ENCODE results near the gene PFKP.

PFKP gene

DNA sequence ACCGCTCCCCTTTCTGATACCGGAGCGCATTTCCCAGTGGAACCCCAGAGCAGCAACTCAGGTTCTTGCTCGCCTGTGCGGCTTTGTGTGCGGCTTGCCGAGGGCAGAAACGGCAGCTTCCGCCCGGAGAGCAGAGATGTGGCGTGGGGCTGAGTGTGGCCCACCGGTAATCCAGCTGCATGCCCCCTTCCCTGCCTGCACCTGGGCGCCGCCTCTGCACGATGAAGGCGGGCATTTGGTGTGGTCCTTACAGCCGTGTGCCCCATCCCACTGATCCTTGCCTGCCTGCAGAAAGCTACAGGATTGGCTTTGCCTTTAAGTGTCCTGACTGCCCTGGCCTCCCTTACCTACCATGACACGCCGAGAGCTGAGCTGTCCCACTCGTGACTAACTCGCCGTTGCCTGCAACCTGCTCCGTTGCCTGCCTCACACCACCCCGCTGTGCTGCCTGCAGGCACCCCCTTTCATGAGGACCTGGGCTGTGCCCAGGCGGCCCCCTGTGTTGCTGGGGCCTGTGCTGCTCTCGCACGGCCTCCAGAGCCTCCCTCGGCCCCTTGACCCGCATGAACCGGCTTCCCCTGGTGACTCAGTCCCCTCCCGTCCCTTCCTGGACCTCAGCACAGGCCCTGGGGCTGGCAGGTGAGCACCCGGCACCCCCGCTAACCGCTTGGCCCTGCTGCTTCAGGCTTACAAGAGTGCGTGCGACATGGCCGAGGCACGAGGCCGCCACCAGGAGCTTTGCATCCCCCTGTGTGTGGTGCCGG, 57.2 kb downstream of the PFKP start:
- TF ChIP-seq GABPA (IDR thresholded peaks at IDR 0.05; ENCODE audit: low read depth): no peak
- no peak for TF ChIP-seq SPI1 (IDR thresholded peaks at IDR 0.05; ENCODE audit: borderline replicate concordance, low read depth)
- TF ChIP-seq POLR2AphosphoS5 (IDR thresholded peaks at IDR 0.05; ENCODE audit: low read depth): no peak
- TF ChIP-seq, protein P1, sequence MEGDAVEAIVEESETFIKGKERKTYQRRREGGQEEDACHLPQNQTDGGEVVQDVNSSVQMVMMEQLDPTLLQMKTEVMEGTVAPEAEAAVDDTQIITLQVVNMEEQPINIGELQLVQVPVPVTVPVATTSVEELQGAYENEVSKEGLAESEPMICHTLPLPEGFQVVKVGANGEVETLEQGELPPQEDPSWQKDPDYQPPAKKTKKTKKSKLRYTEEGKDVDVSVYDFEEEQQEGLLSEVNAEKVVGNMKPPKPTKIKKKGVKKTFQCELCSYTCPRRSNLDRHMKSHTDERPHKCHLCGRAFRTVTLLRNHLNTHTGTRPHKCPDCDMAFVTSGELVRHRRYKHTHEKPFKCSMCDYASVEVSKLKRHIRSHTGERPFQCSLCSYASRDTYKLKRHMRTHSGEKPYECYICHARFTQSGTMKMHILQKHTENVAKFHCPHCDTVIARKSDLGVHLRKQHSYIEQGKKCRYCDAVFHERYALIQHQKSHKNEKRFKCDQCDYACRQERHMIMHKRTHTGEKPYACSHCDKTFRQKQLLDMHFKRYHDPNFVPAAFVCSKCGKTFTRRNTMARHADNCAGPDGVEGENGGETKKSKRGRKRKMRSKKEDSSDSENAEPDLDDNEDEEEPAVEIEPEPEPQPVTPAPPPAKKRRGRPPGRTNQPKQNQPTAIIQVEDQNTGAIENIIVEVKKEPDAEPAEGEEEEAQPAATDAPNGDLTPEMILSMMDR (IDR thresholded peaks at IDR 0.05; ENCODE audit: insufficient read depth, low read length): no peak
- TF ChIP-seq, protein P2, sequence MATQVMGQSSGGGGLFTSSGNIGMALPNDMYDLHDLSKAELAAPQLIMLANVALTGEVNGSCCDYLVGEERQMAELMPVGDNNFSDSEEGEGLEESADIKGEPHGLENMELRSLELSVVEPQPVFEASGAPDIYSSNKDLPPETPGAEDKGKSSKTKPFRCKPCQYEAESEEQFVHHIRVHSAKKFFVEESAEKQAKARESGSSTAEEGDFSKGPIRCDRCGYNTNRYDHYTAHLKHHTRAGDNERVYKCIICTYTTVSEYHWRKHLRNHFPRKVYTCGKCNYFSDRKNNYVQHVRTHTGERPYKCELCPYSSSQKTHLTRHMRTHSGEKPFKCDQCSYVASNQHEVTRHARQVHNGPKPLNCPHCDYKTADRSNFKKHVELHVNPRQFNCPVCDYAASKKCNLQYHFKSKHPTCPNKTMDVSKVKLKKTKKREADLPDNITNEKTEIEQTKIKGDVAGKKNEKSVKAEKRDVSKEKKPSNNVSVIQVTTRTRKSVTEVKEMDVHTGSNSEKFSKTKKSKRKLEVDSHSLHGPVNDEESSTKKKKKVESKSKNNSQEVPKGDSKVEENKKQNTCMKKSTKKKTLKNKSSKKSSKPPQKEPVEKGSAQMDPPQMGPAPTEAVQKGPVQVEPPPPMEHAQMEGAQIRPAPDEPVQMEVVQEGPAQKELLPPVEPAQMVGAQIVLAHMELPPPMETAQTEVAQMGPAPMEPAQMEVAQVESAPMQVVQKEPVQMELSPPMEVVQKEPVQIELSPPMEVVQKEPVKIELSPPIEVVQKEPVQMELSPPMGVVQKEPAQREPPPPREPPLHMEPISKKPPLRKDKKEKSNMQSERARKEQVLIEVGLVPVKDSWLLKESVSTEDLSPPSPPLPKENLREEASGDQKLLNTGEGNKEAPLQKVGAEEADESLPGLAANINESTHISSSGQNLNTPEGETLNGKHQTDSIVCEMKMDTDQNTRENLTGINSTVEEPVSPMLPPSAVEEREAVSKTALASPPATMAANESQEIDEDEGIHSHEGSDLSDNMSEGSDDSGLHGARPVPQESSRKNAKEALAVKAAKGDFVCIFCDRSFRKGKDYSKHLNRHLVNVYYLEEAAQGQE (IDR thresholded peaks at IDR 0.05; ENCODE audit: insufficient replicate concordance, low read depth): no peak
- no peak for DNase-seq (ENCODE audit: low read depth in 1 of 2, low spot score in 1 of 2)
- no peaks in the 10 kb centered on the region for H3K27me3 ChIP-seq (ENCODE audit: insufficient read depth, poor library complexity, severe bottlenecking)
- no peak overlapping the region for H3K27ac ChIP-seq (replicated peaks)
- no peak overlapping the region for H3K4me3 ChIP-seq (replicated peaks; ENCODE audit: insufficient read depth, low read length)

DNA sequence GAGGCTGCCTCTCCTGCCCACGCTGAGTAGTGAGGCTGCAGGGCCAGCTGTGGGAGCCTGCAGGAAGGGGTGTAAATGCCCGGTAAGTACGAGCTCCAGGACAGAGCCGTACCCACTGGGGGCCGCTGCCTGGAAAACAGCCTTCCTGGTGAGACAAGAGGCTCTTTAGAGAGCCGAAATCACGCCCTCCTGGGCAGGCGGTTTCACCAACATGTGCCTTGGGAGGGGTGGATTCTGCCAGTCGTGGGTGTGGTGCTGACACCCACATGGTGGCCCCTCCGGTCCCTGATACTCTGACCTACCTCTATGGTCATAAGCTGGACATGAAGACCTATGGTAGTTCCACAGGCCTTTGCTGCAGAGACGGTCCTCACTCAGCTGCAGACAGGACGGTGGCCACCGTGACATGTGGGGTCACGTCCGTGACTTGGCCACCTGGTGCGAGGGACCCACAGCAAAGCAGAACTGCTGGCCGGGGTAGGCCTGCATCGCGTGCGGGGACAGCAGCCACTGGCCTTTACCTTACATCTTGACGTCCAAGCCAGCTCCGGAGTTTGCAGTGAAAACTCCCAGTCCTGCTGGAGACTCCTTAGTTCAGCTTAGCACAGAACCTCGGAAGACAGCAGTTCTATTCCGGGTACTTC, 58.3 kb downstream of the PFKP start:
- TF ChIP-seq, protein P1 (IDR thresholded peaks at IDR 0.05; ENCODE audit: insufficient read depth, low read length): no peak
- no peak for TF ChIP-seq GABPA (IDR thresholded peaks at IDR 0.05; ENCODE audit: low read depth)
- TF ChIP-seq SPI1 (IDR thresholded peaks at IDR 0.05; ENCODE audit: borderline replicate concordance, low read depth): no peak
- no peak for TF ChIP-seq POLR2AphosphoS5 (IDR thresholded peaks at IDR 0.05; ENCODE audit: low read depth)
- TF ChIP-seq, protein P2 (IDR thresholded peaks at IDR 0.05; ENCODE audit: insufficient replicate concordance, low read depth): no peak
- Histone ChIP-seq H3K27me3 (ENCODE audit: insufficient read depth, poor library complexity, severe bottlenecking) (no peaks in the 10 kb centered on the region), H3K4me3 (replicated peaks; ENCODE audit: insufficient read depth, low read length) (no peak overlapping the region), H3K27ac (replicated peaks) (no peak overlapping the region)
- DNase-seq (ENCODE audit: low read depth in 1 of 2, low spot score in 1 of 2): no peak

DNA sequence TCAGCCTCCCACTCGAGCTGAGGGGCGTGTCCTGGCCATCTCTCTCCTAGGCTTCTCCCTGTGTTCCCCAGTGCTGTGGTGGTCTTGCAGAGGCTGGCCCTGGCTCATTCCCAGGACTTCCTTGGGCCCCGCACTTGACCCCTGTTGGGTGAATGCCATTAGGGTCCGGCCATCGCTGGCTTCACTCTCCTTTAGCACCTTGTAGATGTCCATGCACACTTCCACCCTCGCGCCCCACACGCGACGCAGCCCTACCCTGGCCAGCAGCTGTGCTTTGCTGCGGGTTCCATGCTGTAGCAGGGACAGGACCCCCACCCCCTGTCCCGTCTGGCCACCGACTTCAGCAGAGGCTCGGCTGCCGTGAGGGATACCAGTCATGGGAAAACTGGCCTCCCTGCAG, 58.9 kb downstream of the PFKP start:
- no peak for DNase-seq (ENCODE audit: low read depth in 1 of 2, low spot score in 1 of 2)

More for the DNA sequence above, 58.9 kb downstream of the PFKP start:
- Histone ChIP-seq H3K27ac (replicated peaks) (no peak overlapping the region), H3K4me3 (replicated peaks; ENCODE audit: insufficient read depth, low read length) (no peak overlapping the region), H3K27me3 (ENCODE audit: insufficient read depth, poor library complexity, severe bottlenecking) (no peaks in the 10 kb centered on the region)
- TF ChIP-seq GABPA (IDR thresholded peaks at IDR 0.05; ENCODE audit: low read depth) (no peak), SPI1 (IDR thresholded peaks at IDR 0.05; ENCODE audit: borderline replicate concordance, low read depth) (no peak), POLR2AphosphoS5 (IDR thresholded peaks at IDR 0.05; ENCODE audit: low read depth) (no peak)
- TF ChIP-seq, protein P1 (IDR thresholded peaks at IDR 0.05; ENCODE audit: insufficient read depth, low read length): no peak
- TF ChIP-seq, protein P2 (IDR thresholded peaks at IDR 0.05; ENCODE audit: insufficient replicate concordance, low read depth): no peak

Measured in HL-60 (cell line).